ENCODE data around the gene OR5K2. TPM values are rescaled to one million over a fixed set of nuclear protein-coding genes. Genes with fewer than 3 reads are reported as not detected.

OR5K2 gene
- total RNA-seq, 1 experiment from 2014 or later: not detected

DNA sequence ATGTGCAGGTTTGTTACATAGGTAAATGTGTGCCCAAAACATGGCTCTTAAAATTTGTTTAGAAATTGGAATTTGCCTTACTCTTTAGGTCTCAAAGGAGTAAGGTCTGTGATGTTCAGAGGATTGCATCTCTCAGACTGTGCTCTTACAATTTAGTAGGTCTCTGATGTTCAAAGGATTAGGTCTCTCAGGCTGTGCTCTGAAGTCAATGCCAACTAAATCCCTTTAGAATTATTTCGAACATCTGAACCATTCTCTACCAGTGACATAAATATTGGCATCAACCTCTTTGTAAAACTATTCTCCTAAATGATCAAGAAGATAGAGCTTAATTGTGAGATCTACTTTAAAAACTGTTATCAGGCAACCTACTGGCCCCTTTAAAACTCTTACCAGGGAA is 34.6 kb upstream of the OR5K2 start, which contains the start of gene OR5K1:
Gene OR5K1, plus strand, starts transcription at position 301 of the 400 bp plus-strand sequence. CDS start 6,376 bp downstream, outside the sequence.
- POLR2A ChIA-PET: no interaction called here
- Mint-ChIP-seq H3K9me3 (peaks cover 14% of the 10 kb centered on the region), H3K27me3 (ENCODE audit: low read depth) (no peaks in the 10 kb centered on the region), H3K27ac (no peak within 1 kb of the TSS), H3K4me3 (no peak within 1 kb of the TSS), H3K36me3 (no peaks in the 10 kb centered on the region), H3K4me1 (no peaks in the 10 kb centered on the region)
- CTCF ChIA-PET: no interaction called here
- DNase-seq (ENCODE audit: low spot score) (no peak), ATAC-seq (no peak)
- TF ChIP-seq CREM (CRISPR knock-in tag; IDR thresholded peaks at IDR 0.05): no peak
- TF ChIP-seq, protein P1, sequence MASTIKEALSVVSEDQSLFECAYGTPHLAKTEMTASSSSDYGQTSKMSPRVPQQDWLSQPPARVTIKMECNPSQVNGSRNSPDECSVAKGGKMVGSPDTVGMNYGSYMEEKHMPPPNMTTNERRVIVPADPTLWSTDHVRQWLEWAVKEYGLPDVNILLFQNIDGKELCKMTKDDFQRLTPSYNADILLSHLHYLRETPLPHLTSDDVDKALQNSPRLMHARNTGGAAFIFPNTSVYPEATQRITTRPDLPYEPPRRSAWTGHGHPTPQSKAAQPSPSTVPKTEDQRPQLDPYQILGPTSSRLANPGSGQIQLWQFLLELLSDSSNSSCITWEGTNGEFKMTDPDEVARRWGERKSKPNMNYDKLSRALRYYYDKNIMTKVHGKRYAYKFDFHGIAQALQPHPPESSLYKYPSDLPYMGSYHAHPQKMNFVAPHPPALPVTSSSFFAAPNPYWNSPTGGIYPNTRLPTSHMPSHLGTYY (CRISPR knock-in tag; IDR thresholded peaks at IDR 0.05): no peak
- TF ChIP-seq, protein P2, sequence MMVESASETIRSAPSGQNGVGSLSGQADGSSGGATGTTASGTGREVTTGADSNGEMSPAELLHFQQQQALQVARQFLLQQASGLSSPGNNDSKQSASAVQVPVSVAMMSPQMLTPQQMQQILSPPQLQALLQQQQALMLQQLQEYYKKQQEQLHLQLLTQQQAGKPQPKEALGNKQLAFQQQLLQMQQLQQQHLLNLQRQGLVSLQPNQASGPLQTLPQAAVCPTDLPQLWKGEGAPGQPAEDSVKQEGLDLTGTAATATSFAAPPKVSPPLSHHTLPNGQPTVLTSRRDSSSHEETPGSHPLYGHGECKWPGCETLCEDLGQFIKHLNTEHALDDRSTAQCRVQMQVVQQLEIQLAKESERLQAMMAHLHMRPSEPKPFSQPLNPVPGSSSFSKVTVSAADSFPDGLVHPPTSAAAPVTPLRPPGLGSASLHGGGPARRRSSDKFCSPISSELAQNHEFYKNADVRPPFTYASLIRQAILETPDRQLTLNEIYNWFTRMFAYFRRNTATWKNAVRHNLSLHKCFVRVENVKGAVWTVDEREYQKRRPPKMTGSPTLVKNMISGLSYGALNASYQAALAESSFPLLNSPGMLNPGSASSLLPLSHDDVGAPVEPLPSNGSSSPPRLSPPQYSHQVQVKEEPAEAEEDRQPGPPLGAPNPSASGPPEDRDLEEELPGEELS (CRISPR knock-in tag; IDR thresholded peaks at IDR 0.05): no peak
- TF ChIP-seq, protein P3, sequence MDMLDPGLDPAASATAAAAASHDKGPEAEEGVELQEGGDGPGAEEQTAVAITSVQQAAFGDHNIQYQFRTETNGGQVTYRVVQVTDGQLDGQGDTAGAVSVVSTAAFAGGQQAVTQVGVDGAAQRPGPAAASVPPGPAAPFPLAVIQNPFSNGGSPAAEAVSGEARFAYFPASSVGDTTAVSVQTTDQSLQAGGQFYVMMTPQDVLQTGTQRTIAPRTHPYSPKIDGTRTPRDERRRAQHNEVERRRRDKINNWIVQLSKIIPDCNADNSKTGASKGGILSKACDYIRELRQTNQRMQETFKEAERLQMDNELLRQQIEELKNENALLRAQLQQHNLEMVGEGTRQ (CRISPR knock-in tag; IDR thresholded peaks at IDR 0.05): no peak

DNA sequence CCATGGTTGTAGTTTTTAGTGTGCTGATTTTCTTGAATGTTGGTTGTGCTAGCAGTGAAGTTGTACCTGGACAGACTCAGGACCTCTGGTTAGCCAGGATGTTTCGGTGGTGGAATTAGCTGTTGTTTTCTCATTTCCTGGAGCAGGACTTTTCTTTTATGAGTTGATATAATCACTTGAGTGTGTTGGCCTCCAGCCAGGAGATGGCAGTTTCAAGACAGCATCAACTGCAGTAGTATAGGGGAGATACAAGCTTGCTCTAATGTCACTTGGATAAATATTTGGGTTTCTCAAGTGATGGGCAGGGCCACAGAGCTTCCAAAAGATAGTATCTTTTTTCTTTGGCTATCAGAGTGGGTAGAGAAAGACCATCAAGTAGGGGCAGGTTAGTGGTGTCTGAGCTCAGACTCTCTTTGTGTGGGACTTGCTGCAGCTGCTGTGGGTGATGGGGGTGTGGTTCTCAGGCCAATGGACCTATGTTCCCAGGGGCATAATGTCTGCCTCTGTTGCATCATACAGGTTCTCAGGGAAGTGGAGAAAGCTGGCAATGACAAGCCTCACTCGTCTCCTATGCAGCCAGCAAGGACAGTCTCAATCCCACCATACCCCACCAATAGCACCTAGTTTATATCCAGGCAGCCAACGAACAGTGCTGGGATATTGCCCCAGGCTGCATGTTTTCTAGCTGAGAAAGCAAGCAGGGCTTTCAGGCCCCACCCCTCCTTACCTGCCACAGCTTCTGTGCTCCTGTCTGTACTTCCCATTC is 14.6 kb upstream of the OR5K2 start:
- ChIA-PET CTCF (no interaction called here), POLR2A (no interaction called here)
- Mint-ChIP-seq H3K9me3 (peaks cover 43% of the 10 kb centered on the region), H3K27ac (no peak overlapping the region), H3K4me1 (no peaks in the 10 kb centered on the region), H3K4me3 (no peak overlapping the region), H3K27me3 (ENCODE audit: low read depth) (no peaks in the 10 kb centered on the region), H3K36me3 (peaks cover 3% of the 10 kb centered on the region; the same call in 1 of the 2 replicates)
- DNase-seq (ENCODE audit: low spot score) (no peak), ATAC-seq (peak; percentile 41; the same call in 1 of the 2 replicates)
- peak; percentile 57; the same call in 1 of the 2 replicates for TF ChIP-seq GABPB1 (CRISPR knock-in tag; IDR thresholded peaks at IDR 0.05)
- TF ChIP-seq, protein P4, sequence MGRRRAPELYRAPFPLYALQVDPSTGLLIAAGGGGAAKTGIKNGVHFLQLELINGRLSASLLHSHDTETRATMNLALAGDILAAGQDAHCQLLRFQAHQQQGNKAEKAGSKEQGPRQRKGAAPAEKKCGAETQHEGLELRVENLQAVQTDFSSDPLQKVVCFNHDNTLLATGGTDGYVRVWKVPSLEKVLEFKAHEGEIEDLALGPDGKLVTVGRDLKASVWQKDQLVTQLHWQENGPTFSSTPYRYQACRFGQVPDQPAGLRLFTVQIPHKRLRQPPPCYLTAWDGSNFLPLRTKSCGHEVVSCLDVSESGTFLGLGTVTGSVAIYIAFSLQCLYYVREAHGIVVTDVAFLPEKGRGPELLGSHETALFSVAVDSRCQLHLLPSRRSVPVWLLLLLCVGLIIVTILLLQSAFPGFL (CRISPR knock-in tag; IDR thresholded peaks at IDR 0.05; ENCODE audit: borderline replicate concordance): no peak

DNA sequence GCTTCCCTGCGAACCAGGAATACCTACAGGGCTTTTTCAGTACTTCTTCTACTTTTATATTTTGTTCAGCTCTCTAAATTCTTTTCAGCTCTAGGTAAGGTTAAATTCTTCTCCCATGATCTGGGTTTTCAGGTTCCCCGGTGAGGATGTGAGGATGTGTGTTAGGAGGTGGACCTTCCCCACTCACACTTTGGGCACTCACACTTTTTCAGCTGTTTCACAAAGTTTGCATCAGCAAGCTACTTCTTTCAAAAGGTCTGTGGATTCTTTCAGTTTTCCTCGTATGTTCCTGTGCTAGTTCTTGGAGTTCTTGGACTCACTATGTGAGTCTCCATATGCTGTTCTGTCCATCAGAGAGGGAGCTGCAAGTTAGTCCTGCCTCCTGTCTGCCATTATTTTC is 13.9 kb upstream of the OR5K2 start:
- DNase-seq (ENCODE audit: low spot score): no peak
- no peaks in the 10 kb centered on the region for H3K27me3 Mint-ChIP-seq (ENCODE audit: low read depth)
- POLR2A ChIA-PET: no interaction called here
- TF ChIP-seq ZNF138 (CRISPR knock-in tag; conservative IDR thresholded peaks at IDR 0.05) (no peak), CREM (CRISPR knock-in tag; IDR thresholded peaks at IDR 0.05) (no peak), GTF2I (CRISPR knock-in tag; conservative IDR thresholded peaks at IDR 0.05) (no peak), RORB (CRISPR knock-in tag; IDR thresholded peaks at IDR 0.05) (no peak), FOXJ3 (CRISPR knock-in tag; IDR thresholded peaks at IDR 0.05; ENCODE audit: borderline replicate concordance) (no peak), ZNF396 (CRISPR knock-in tag; IDR thresholded peaks at IDR 0.05; ENCODE audit: borderline replicate concordance) (no peak), TEAD4 (CRISPR knock-in tag; IDR thresholded peaks at IDR 0.05) (no peak)
- TF ChIP-seq, protein P4 (CRISPR knock-in tag; IDR thresholded peaks at IDR 0.05; ENCODE audit: borderline replicate concordance): no peak
- TF ChIP-seq, protein P5, sequence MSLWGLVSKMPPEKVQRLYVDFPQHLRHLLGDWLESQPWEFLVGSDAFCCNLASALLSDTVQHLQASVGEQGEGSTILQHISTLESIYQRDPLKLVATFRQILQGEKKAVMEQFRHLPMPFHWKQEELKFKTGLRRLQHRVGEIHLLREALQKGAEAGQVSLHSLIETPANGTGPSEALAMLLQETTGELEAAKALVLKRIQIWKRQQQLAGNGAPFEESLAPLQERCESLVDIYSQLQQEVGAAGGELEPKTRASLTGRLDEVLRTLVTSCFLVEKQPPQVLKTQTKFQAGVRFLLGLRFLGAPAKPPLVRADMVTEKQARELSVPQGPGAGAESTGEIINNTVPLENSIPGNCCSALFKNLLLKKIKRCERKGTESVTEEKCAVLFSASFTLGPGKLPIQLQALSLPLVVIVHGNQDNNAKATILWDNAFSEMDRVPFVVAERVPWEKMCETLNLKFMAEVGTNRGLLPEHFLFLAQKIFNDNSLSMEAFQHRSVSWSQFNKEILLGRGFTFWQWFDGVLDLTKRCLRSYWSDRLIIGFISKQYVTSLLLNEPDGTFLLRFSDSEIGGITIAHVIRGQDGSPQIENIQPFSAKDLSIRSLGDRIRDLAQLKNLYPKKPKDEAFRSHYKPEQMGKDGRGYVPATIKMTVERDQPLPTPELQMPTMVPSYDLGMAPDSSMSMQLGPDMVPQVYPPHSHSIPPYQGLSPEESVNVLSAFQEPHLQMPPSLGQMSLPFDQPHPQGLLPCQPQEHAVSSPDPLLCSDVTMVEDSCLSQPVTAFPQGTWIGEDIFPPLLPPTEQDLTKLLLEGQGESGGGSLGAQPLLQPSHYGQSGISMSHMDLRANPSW (CRISPR knock-in tag; conservative IDR thresholded peaks at IDR 0.05; ENCODE audit: low read depth): no peak
- TF ChIP-seq, protein P6, sequence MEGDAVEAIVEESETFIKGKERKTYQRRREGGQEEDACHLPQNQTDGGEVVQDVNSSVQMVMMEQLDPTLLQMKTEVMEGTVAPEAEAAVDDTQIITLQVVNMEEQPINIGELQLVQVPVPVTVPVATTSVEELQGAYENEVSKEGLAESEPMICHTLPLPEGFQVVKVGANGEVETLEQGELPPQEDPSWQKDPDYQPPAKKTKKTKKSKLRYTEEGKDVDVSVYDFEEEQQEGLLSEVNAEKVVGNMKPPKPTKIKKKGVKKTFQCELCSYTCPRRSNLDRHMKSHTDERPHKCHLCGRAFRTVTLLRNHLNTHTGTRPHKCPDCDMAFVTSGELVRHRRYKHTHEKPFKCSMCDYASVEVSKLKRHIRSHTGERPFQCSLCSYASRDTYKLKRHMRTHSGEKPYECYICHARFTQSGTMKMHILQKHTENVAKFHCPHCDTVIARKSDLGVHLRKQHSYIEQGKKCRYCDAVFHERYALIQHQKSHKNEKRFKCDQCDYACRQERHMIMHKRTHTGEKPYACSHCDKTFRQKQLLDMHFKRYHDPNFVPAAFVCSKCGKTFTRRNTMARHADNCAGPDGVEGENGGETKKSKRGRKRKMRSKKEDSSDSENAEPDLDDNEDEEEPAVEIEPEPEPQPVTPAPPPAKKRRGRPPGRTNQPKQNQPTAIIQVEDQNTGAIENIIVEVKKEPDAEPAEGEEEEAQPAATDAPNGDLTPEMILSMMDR (IDR thresholded peaks at IDR 0.05): no peak
- TF ChIP-seq, protein P7, sequence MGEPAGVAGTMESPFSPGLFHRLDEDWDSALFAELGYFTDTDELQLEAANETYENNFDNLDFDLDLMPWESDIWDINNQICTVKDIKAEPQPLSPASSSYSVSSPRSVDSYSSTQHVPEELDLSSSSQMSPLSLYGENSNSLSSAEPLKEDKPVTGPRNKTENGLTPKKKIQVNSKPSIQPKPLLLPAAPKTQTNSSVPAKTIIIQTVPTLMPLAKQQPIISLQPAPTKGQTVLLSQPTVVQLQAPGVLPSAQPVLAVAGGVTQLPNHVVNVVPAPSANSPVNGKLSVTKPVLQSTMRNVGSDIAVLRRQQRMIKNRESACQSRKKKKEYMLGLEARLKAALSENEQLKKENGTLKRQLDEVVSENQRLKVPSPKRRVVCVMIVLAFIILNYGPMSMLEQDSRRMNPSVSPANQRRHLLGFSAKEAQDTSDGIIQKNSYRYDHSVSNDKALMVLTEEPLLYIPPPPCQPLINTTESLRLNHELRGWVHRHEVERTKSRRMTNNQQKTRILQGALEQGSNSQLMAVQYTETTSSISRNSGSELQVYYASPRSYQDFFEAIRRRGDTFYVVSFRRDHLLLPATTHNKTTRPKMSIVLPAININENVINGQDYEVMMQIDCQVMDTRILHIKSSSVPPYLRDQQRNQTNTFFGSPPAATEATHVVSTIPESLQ (CRISPR knock-in tag; IDR thresholded peaks at IDR 0.05): no peak

More for the DNA sequence above, 13.9 kb upstream of the OR5K2 start:
- Mint-ChIP-seq H3K4me1 (no peaks in the 10 kb centered on the region), H3K4me3 (no peak overlapping the region), H3K27ac (no peak overlapping the region), H3K36me3 (peaks cover 3% of the 10 kb centered on the region; the same call in 1 of the 2 replicates), H3K9me3 (peaks cover 48% of the 10 kb centered on the region)
- no peak for ATAC-seq
- CTCF ChIA-PET: no interaction called here

All from WTC11 (cell line).